Lower lobe of right lung (tissue), 2 donors: ENCODE data around the gene CCDC70. TPM values are rescaled to one million over a fixed set of nuclear protein-coding genes. Genes with fewer than 3 reads are reported as not detected.

Source experiments
- ATAC-seq, 2 donors: fragments of 200-7000 bp; cut with Tn5 transposase; one replicate each; pipeline ENCODE4 v1.9.1; 2020 to 2022; ENCODE audit warnings: mild to moderate bottlenecking in 2 of 2, moderate library complexity in 2 of 2
- DNase-seq: peaks from one replicate; pipeline ENCODE4 v3.0.0-alpha.2; 2020
- H3K27ac ChIP-seq: fragments of 200-600 bp; one replicate; pipeline ENCODE4 v1.8.0; 2022
- H3K27me3 ChIP-seq: fragments of 200-600 bp; one replicate; pipeline ENCODE4 v1.8.0; 2022; ENCODE audit warnings: low read depth
- H3K36me3 ChIP-seq: fragments of 200-600 bp; one replicate; pipeline ENCODE4 v1.8.0; 2022; ENCODE audit warnings: mild to moderate bottlenecking
- H3K4me1 ChIP-seq: fragments of 200-600 bp; one replicate; pipeline ENCODE4 v1.8.0; 2022
- H3K4me3 ChIP-seq: fragments of 200-600 bp; one replicate; pipeline ENCODE4 v1.8.0; 2022; ENCODE audit warnings: mild to moderate bottlenecking
- H3K9me3 ChIP-seq: fragments of 200-600 bp; one replicate; pipeline ENCODE4 v1.8.0; 2022
- intact Hi-C: fragments of 100-400 bp; cut with DNase I; formaldehyde crosslinking; loops from one replicate; pipeline ENCODE4 v1.11.0; 2022
- total RNA-seq: library from RNA; stranded (reverse); fragmentation: NEBNext Ultra II Directional; extraction: Animal tissue kit (Norgen Biotek cat#: 25700); gene quantifications from one replicate; pipeline ENCODE4 v1.2.1, GENCODE V29; 2021
- TF ChIP-seq, protein P1 (sequence below): fragments of 200-600 bp; IDR thresholded peaks from one replicate; pipeline ENCODE4 v1.8.0; 2022; ENCODE audit warnings: antibody characterized with exemption, mild to moderate bottlenecking
- donor health status: DM: no; HTN: yes; CAD: no; lungs with severe emphysema.

The CCDC70 gene
- total RNA-seq, 1 donor from 2014 or later: not detected

DNA sequence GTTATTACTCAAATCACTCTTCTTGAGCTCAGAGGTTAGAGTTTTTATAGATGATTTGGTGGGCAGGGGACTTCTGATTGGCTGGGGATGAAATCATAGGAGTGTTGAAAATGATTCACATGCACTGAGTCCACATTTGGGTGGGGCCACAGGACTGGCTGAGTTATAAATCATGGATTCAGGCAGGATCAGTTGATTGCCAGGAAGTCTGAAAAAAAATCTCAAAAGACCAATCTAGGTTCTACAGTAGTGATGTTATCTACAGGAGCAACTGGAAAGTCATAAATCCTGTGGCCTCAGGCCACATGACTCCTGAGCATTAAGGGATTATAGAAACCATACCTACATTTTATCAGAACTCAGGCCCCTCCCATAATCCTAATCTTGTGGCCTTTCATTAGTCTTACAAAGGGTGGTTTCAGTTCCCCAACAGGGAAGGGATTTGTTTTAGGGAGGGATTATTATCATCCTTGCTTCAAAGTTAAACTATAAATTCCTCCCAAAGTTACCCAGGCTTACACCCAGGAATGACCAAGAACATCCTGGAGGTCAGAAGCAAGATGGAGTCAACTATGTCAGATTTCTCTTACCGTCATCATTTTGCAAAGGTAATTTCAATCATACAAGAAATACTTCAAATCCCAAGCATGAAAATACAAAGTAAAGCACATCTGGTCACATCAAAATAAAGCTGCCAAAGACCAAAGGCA lies 5.6 kb upstream of the CCDC70 start:
- H3K4me1 ChIP-seq: no peaks in the 10 kb centered on the region
- TF ChIP-seq, protein P1, sequence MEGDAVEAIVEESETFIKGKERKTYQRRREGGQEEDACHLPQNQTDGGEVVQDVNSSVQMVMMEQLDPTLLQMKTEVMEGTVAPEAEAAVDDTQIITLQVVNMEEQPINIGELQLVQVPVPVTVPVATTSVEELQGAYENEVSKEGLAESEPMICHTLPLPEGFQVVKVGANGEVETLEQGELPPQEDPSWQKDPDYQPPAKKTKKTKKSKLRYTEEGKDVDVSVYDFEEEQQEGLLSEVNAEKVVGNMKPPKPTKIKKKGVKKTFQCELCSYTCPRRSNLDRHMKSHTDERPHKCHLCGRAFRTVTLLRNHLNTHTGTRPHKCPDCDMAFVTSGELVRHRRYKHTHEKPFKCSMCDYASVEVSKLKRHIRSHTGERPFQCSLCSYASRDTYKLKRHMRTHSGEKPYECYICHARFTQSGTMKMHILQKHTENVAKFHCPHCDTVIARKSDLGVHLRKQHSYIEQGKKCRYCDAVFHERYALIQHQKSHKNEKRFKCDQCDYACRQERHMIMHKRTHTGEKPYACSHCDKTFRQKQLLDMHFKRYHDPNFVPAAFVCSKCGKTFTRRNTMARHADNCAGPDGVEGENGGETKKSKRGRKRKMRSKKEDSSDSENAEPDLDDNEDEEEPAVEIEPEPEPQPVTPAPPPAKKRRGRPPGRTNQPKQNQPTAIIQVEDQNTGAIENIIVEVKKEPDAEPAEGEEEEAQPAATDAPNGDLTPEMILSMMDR: no peak
- intact Hi-C loops: no loop called here
- DNase-seq: no peak
- H3K27ac ChIP-seq: no peak overlapping the region
- no peaks in the 10 kb centered on the region for H3K9me3 ChIP-seq
- no peaks in the 10 kb centered on the region for H3K36me3 ChIP-seq
- H3K27me3 ChIP-seq: no peaks in the 10 kb centered on the region
- no peak for ATAC-seq
- H3K4me3 ChIP-seq: no peak overlapping the region

DNA sequence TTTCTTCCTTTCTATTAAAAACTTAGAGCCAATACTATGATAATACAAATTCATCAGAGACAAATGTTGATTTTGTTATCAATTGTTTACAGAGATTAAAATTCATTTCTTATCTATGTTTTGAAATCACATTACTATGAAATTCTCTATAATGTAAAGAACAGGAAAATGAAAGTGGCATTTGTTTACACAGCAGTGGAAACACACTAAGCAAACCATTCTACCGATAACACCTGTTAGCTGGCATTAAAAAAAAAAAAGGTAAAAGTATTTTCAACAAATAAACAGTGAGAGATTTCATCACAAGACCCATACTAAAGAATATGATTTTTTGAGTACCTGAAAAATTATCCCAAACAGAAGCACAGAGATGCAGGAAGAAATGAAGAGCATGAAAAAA lies 4.8 kb upstream of the CCDC70 start:
- intact Hi-C loops: no loop called here
- no peak for ATAC-seq
- Histone ChIP-seq H3K4me3 (no peak overlapping the region), H3K27me3 (no peaks in the 10 kb centered on the region), H3K4me1 (no peaks in the 10 kb centered on the region), H3K27ac (no peak overlapping the region), H3K9me3 (no peaks in the 10 kb centered on the region), H3K36me3 (no peaks in the 10 kb centered on the region)
- TF ChIP-seq, protein P1: no peak
- DNase-seq: no peak

DNA sequence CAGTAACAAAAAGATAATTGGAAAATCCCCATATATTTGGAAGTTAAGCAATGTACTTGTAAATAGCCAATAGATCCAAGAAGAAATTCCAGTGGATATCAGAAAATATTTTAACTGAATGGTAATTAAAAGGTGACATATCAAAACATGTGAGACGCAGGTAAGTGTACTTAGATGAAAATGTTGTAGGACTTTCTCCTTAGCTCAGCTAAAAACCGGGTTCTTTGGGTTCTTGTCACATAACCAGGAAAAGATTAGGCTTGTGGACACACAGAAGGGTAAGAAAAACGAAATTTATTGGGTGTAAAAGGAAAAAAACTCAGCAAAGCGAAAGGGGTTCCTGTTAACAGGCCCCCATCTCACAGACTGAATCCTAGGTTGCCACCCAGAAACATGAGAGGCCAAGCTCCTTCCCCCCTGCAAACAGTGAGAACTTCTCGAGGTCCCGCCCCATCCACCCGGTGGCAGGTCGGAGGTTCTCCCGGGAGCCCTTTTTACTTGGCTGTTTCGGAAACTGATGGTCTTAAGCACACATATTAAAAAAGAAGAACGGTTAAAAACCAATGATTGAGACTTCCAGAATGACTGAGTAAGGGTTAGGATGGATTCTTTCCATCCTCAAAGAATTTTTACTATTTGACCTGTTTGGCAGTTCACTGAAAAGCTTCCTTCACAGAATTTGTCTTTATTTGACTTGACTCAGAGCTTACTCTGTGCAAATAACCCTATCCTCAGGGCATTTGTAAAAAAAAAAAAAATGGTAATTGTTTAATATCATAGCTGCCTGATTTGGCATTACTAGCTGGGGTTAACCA lies 3.1 kb upstream of the CCDC70 start:
- no peak overlapping the region for H3K27ac ChIP-seq
- ATAC-seq (no peak), DNase-seq (no peak)
- TF ChIP-seq, protein P1: no peak
- no peaks in the 10 kb centered on the region for H3K36me3 ChIP-seq
- no peak overlapping the region for H3K4me3 ChIP-seq
- intact Hi-C loops: no loop called here
- H3K27me3 ChIP-seq: no peaks in the 10 kb centered on the region
- no peaks in the 10 kb centered on the region for H3K9me3 ChIP-seq
- no peaks in the 10 kb centered on the region for H3K4me1 ChIP-seq

DNA sequence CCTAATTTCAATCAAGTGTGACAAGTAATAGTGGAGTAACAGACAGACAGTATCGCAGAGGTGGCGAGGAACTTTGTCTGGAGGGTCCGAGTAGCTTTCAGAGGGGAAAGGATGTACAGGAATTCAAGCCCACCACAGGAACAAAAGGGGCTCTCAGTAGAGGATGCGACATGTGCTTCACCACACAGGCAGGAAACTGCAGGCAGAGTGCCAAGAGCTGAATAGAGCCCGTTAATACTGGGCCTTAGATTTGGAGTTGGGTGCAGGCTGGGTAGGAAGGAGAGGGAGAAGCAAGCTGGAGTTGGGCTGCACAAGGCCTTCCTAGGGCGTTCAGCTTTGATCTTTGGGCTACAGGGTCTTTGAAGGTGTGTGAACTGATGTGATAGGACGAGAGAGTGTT lies 1.2 kb downstream of the CCDC70 start:
- Histone ChIP-seq H3K4me3 (no peak overlapping the region), H3K36me3 (no peaks in the 10 kb centered on the region), H3K4me1 (no peaks in the 10 kb centered on the region), H3K27ac (no peak overlapping the region), H3K9me3 (no peaks in the 10 kb centered on the region), H3K27me3 (no peaks in the 10 kb centered on the region)
- intact Hi-C loops: no loop called here
- TF ChIP-seq, protein P1: no peak
- DNase-seq (no peak), ATAC-seq (no peak)

DNA sequence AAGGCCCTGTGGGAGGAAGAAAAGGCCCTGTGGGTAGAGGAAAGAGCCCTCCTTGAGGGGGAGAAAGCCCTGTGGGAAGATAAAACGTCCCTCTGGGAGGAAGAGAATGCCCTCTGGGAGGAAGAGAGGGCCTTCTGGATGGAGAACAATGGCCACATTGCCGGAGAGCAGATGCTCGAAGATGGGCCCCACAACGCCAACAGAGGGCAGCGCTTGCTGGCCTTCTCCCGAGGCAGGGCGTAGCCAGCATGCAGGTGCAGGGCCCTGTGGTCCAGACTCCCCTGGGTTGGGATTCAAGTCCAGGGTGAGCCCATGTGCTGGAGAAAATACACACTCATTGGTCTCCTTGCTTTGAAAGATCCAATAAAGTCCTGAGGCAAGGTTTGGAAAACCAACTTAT lies 4.1 kb downstream of the CCDC70 start:
- no peaks in the 10 kb centered on the region for H3K27me3 ChIP-seq
- no peaks in the 10 kb centered on the region for H3K36me3 ChIP-seq
- TF ChIP-seq, protein P1: no peak
- intact Hi-C loops: no loop called here
- no peak overlapping the region for H3K27ac ChIP-seq
- ATAC-seq (no peak), DNase-seq (no peak)
- no peaks in the 10 kb centered on the region for H3K9me3 ChIP-seq
- no peak overlapping the region for H3K4me3 ChIP-seq
- no peaks in the 10 kb centered on the region for H3K4me1 ChIP-seq
